Mesenchymal stem cell (in vitro differentiated cells and primary cell): ENCODE measurements around the gene PIP4K2A.
A peak's percentile ranks its signal among the peaks of the same experiment; 100 is the strongest.
"Not testable (repeated sequence)": the region's sequence is repeated elsewhere in the genome, so short reads cannot be mapped to it uniquely, and the experiment has no call there.

Source experiments
- DNase-seq: peaks from one replicate; pipeline ENCODE4 v3.0.0-alpha.2; 2013
- H2AFZ ChIP-seq: one replicate; pipeline ENCODE4 v1.6.1; 2013; ENCODE audit warnings: low read depth, mild to moderate bottlenecking, control low read depth, inconsistent platforms, low read length, moderate library complexity
- H2AK5ac ChIP-seq: 2 replicates; pipeline ENCODE4 v1.6.1; 2013; ENCODE audit warnings: low read length, moderate library complexity, mild to moderate bottlenecking, inconsistent platforms; ENCODE audit not compliant: severe bottlenecking
- H2BK120ac ChIP-seq: one replicate; pipeline ENCODE4 v1.6.1; 2013; ENCODE audit warnings: low read depth, mild to moderate bottlenecking, inconsistent platforms, low read length, moderate library complexity
- H2BK12ac ChIP-seq, 2 experiments: one replicate each; pipeline ENCODE4 v1.6.1; 2013; ENCODE audit warnings: inconsistent platforms in 2 of 2, low read length in 2 of 2, mild to moderate bottlenecking in 2 of 2, moderate library complexity in 2 of 2, control low read depth in 1 of 2
- H2BK15ac ChIP-seq: one replicate; pipeline ENCODE4 v1.6.1; 2013; ENCODE audit warnings: mild to moderate bottlenecking, low read depth, inconsistent platforms; ENCODE audit not compliant: poor library complexity, severe bottlenecking
- H2BK5ac ChIP-seq: 2 replicates; pipeline ENCODE4 v1.6.1; 2013; ENCODE audit warnings: low read depth, mild to moderate bottlenecking, low read length, control low read depth, inconsistent platforms; ENCODE audit not compliant: poor library complexity, severe bottlenecking
- H3K14ac ChIP-seq, 2 experiments: one replicate each; pipeline ENCODE4 v1.6.1; 2013; ENCODE audit warnings: inconsistent platforms in 2 of 2, low read length in 2 of 2, control low read depth in 1 of 2, mild to moderate bottlenecking in 1 of 2, moderate library complexity in 1 of 2
- H3K18ac ChIP-seq, 2 experiments: one replicate each; pipeline ENCODE4 v1.6.1; 2013; ENCODE audit warnings: inconsistent platforms in 2 of 2, low read length in 2 of 2, control low read depth in 1 of 2, low read depth in 1 of 2, mild to moderate bottlenecking in 1 of 2
- H3K23ac ChIP-seq, 2 experiments: one replicate each; pipeline ENCODE4 v1.6.1; 2013; ENCODE audit warnings: inconsistent platforms in 2 of 2, low read length in 2 of 2, mild to moderate bottlenecking in 2 of 2, moderate library complexity in 2 of 2, control low read depth in 1 of 2
- H3K27ac ChIP-seq: 2 replicates; pipeline ENCODE4 v1.5.1; 2013; ENCODE audit warnings: mild to moderate bottlenecking, moderate library complexity, low read length, control low read depth, inconsistent platforms; ENCODE audit not compliant: poor library complexity, severe bottlenecking
- H3K27me3 ChIP-seq, 2 experiments: 2 replicates each; pipeline versions ENCODE4 v1.6.1 to v1.7.0; 2013; ENCODE audit warnings: low read length in 2 of 2, mild to moderate bottlenecking in 2 of 2, moderate library complexity in 2 of 2, control low read depth in 1 of 2, inconsistent platforms in 1 of 2; ENCODE audit not compliant: control insufficient read depth in 1 of 2, insufficient read depth in 1 of 2
- H3K36me3 ChIP-seq, 2 experiments: 2 replicates each; pipeline versions ENCODE4 v1.6.1 to v1.7.0; 2013; ENCODE audit warnings: low read length in 2 of 2, control low read depth in 1 of 2, inconsistent platforms in 1 of 2, low read depth in 1 of 2, mild to moderate bottlenecking in 1 of 2; ENCODE audit not compliant: insufficient read depth in 2 of 2, control insufficient read depth in 1 of 2
- H3K4ac ChIP-seq, 2 experiments: one replicate each; pipeline ENCODE4 v1.6.1; 2013; ENCODE audit warnings: inconsistent platforms in 2 of 2, low read length in 2 of 2, mild to moderate bottlenecking in 2 of 2, moderate library complexity in 2 of 2, control low read depth in 1 of 2, low read depth in 1 of 2
- H3K4me1 ChIP-seq: 2 replicates; pipeline ENCODE4 v1.6.1; 2013; ENCODE audit warnings: low read depth, low read length, control low read depth; ENCODE audit not compliant: control insufficient read depth, insufficient read depth
- H3K4me2 ChIP-seq: 2 replicates; pipeline ENCODE4 v1.6.1; 2013; ENCODE audit warnings: low read length, mild to moderate bottlenecking, inconsistent platforms; ENCODE audit not compliant: poor library complexity, severe bottlenecking
- H3K4me3 ChIP-seq, 2 experiments: 2 replicates each; pipeline versions ENCODE4 v1.5.1 to v1.7.0; 2013; ENCODE audit warnings: low read length in 2 of 2, mild to moderate bottlenecking in 2 of 2, control low read depth in 1 of 2, low read depth in 1 of 2; ENCODE audit not compliant: insufficient read depth in 1 of 2
- H3K79me1 ChIP-seq: replicated peaks from 2 replicates; pipeline ENCODE4 v1.6.1; 2013; ENCODE audit warnings: mild to moderate bottlenecking, control low read depth, low read length, inconsistent platforms; ENCODE audit not compliant: poor library complexity, severe bottlenecking
- H3K9ac ChIP-seq: 2 replicates; pipeline ENCODE4 v1.7.0; 2013; ENCODE audit warnings: mild to moderate bottlenecking, low read length, moderate library complexity
- H3K9me3 ChIP-seq: 2 replicates; pipeline ENCODE4 v1.7.0; 2013; ENCODE audit warnings: mild to moderate bottlenecking, low read length; ENCODE audit not compliant: control insufficient read depth
- H4K8ac ChIP-seq: one replicate; pipeline ENCODE4 v1.6.1; 2013; ENCODE audit warnings: inconsistent platforms, mild to moderate bottlenecking, low read length, moderate library complexity
- H4K91ac ChIP-seq: one replicate; pipeline ENCODE4 v1.6.1; 2013; ENCODE audit warnings: mild to moderate bottlenecking, low read length, inconsistent platforms
- WGBS: methylation state at CpG from one replicate; pipeline ENCODE4 v1.1.7; 2013; ENCODE audit warnings: mixed read lengths; 5-methylcytosine and 5-hydroxymethylcytosine counted together

The PIP4K2A gene

DNA sequence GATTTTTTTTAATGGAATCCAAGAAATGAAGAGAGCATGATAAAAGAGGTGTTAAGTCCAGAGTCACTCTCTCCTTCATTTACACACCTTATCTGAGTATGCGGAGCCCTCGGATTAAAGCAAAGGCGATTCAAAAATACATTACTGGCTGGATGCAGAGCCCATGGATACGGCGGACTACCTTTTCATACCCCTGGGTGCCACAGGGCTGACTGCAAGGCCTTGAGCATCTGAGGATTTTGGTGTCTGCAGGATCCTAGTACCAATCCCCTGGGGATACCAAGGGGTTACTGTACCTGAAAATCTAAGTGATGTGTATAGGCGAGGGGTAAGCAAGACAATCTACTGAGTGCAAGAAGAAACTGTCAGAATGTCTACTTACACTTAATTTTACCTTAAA lies 20.5 kb downstream of the PIP4K2A start:
- Histone ChIP-seq H2AK5ac (no peak overlapping the region), H3K36me3 (no peaks in the 10 kb centered on the region), H3K4ac (no peak overlapping the region), H3K14ac (no peak overlapping the region), H3K79me1 (peaks cover 18% of the 10 kb centered on the region), H3K9me3 (no peaks in the 10 kb centered on the region), H3K23ac (no peak overlapping the region), H2BK120ac (peak overlapping the region; percentile 19), H3K27me3 (no peaks in the 10 kb centered on the region), H2BK15ac (no peak overlapping the region), H3K4me1 (peaks cover 3% of the 10 kb centered on the region), H3K4me2 (no peak overlapping the region), H3K4me3 (peak overlapping the region in 1 of 2 experiments; percentile 25), H3K9ac (peak overlapping the region; percentile 31), H2BK12ac (no peak overlapping the region), H3K18ac (peak overlapping the region in 1 of 2 experiments; percentile 28), H4K8ac (peak overlapping the region; percentile 23), H2BK5ac (no peak overlapping the region), H4K91ac (no peak overlapping the region), H2AFZ (no peak overlapping the region), H3K27ac (no peak overlapping the region)
- over 99% methylated on average over 5 of the region's 6 CpGs for WGBS
- DNase-seq, result no peak

DNA sequence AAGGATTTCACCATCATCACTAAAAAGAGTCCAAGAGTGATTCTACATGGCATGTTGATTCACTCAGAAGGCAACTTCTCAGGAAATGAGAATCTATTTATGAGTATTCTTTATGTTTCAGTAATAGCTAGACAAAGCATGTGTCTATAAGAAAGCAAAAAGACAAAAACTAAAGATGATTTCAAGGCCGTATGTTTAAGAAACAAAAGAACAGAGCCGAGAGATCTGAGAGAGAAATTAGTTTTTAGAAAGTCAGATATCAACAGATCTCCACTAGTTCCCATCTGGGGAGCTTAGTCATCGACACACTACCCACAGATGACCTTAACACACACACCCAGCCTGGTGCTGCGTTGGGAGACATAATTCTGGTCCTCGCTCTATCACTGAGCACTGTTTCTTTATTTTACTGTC lies 21.0 kb downstream of the PIP4K2A start:
- H3K27me3 ChIP-seq, result no peaks in the 10 kb centered on the region
- no peak overlapping the region for H2BK15ac ChIP-seq
- no peak overlapping the region for H3K18ac ChIP-seq
- no peak overlapping the region for H2AFZ ChIP-seq
- no peak overlapping the region for H3K27ac ChIP-seq
- H3K23ac ChIP-seq, result no peak overlapping the region
- DNase-seq, result peak; percentile 77
- H2BK120ac ChIP-seq, result no peak overlapping the region
- H3K9ac ChIP-seq, result peak overlapping the region; percentile 31
- H3K4ac ChIP-seq, result no peak overlapping the region
- H3K9me3 ChIP-seq, result no peaks in the 10 kb centered on the region
- H2BK5ac ChIP-seq, result no peak overlapping the region
- H3K4me3 ChIP-seq, result peak overlapping the region in 1 of 2 experiments; percentile 25
- H3K36me3 ChIP-seq, result no peaks in the 10 kb centered on the region
- H2BK12ac ChIP-seq, result no peak overlapping the region
- H3K4me1 ChIP-seq, result peaks cover 3% of the 10 kb centered on the region
- H2AK5ac ChIP-seq, result no peak overlapping the region
- H4K8ac ChIP-seq, result no peak overlapping the region
- H4K91ac ChIP-seq, result no peak overlapping the region
- 52% methylated on average over 3 of the region's 5 CpGs for WGBS
- H3K4me2 ChIP-seq, result no peak overlapping the region
- peaks cover 18% of the 10 kb centered on the region for H3K79me1 ChIP-seq
- H3K14ac ChIP-seq, result no peak overlapping the region

DNA sequence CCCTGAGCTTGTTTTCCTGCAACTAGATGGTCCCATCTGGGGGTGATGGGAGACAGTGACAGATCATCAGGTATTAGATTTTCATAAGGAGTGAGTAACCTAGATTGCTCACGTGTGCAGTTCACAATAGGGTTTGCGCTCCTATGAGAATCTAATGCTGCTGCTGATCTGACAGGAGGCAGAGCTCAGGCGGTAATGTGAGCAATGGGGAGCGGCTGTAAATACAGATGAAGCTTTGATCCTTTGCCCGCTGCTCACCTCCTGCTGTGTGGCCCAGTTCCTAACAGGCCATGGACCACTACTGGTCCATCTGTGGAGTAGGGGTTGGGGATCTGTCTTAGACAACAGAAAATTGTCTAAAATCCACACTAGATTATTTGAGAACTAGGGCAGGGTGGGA lies 22.3 kb downstream of the PIP4K2A start:
- not testable (repeated sequence) for H3K4me2 ChIP-seq, H3K4me1 ChIP-seq, H3K18ac ChIP-seq, H3K36me3 ChIP-seq, H3K4me3 ChIP-seq, H4K8ac ChIP-seq, H3K23ac ChIP-seq, H3K4ac ChIP-seq, H2BK15ac ChIP-seq, H2AFZ ChIP-seq, H3K27ac ChIP-seq, H2BK12ac ChIP-seq, H3K9me3 ChIP-seq, H3K9ac ChIP-seq, H3K14ac ChIP-seq, H2AK5ac ChIP-seq, H2BK120ac ChIP-seq, DNase-seq, H3K27me3 ChIP-seq, H2BK5ac ChIP-seq, H4K91ac ChIP-seq
- WGBS, result 98% methylated on average over 5 of the region's 5 CpGs
- H3K79me1 ChIP-seq, result peaks cover 13% of the 10 kb centered on the region

DNA sequence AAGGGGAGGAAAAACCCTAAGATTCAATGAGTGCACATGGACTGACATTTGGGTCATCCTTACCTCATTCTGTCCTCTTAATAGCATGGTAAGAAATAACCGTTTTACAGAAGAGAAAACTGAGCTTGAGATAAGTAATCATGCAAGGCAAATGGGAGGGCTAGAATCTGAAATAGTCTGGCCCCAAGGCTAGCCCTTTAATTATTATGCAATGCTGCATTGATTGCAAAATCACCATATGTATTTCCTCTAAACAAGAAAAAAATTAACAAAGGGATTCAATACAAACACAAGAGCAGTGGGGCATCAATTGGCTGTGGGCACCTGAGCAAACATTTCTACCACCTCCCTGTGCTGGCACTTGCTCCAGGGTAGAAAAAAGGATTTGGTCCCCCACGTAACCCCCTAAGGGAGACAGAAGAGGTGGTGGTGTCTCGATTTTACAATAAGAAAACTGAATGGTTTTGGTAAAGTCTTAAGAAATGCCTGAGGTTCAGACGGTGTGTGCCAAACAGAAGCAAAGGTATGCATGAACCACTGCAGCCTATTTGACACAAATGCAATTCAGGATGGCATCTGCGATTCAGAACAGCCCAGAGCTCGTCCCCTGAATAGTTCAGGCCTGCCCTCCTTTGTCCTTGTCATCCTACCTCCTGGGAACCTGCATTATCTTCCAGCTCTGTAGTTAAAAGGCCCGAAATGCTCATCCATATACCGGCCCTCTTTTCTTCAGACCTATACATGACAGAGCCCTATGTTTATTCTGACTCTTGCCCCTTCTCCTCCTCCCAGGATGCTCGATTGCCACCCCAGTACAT lies 23.6 kb downstream of the PIP4K2A start:
- H3K14ac ChIP-seq, result no peak overlapping the region

More for the DNA sequence above, 23.6 kb downstream of the PIP4K2A start:
- Histone ChIP-seq H2BK12ac (no peak overlapping the region), H2AK5ac (no peak overlapping the region), H3K4me1 (peaks cover 3% of the 10 kb centered on the region), H2AFZ (no peak overlapping the region), H3K27ac (no peak overlapping the region), H3K18ac (peak overlapping the region in 1 of 2 experiments; percentile 56), H4K91ac (no peak overlapping the region), H3K4me2 (no peak overlapping the region), H3K23ac (no peak overlapping the region), H2BK15ac (no peak overlapping the region), H2BK5ac (no peak overlapping the region), H3K4me3 (no peak overlapping the region), H3K36me3 (no peaks in the 10 kb centered on the region), H3K27me3 (no peaks in the 10 kb centered on the region), H4K8ac (no peak overlapping the region), H2BK120ac (no peak overlapping the region), H3K9me3 (no peaks in the 10 kb centered on the region), H3K9ac (no peak overlapping the region), H3K79me1 (peaks cover 15% of the 10 kb centered on the region), H3K4ac (peak overlapping the region in 1 of 2 experiments; percentile 26)
- WGBS, result 75% methylated on average over 7 of the region's 9 CpGs
- peak; percentile 28 for DNase-seq
